Stimulated activated CD8-positive, alpha-beta memory T cell treated with anti-CD3 and anti-CD28 coated beads, Interleukin-12 subunit alpha, Interleukin-12 subunit beta, amount 100 ng/mL, for 4 hours (primary cell): Measurements from ENCODE around the gene SLC17A5.
A peak's percentile ranks its signal among the peaks of the same experiment; 100 is the strongest.
"Not testable (repeated sequence)": the region's sequence is repeated elsewhere in the genome, so short reads cannot be mapped to it uniquely, and the experiment has no call there.

Experiments
- DNase-seq: peaks from one replicate; pipeline ENCODE4 v3.0.0-alpha.2; 2020; ENCODE audit warnings: low read depth

The SLC17A5 gene

GRCh38 chr6:73653571-73654424, at the start of gene SLC17A5:
Gene SLC17A5 (minus strand): TSS chr6:73653992. CDS start chr6:73653886, 106 bp downstream.
- peak; percentile 82 for DNase-seq

DNA sequence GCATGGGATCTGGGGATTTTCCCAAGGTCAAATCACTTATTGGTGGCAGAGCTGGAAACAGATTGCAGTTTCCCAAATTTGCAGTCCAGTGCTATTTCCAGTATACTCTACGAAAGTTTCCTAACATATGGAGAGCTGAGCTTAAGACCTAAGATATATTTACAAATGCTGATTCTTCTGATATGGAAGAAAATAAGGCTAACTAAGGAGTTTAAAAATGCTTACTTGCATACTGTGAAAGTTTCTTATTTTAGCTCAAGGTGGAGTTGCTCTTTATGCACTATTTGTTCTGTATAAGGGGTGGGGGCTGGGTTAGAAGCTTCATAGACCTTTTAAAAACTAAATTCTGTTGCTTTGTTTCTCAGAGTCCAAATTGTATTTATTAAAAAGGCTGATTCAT, 49.7 kb upstream of the SLC17A5 start:
- DNase-seq: no peak

DNA sequence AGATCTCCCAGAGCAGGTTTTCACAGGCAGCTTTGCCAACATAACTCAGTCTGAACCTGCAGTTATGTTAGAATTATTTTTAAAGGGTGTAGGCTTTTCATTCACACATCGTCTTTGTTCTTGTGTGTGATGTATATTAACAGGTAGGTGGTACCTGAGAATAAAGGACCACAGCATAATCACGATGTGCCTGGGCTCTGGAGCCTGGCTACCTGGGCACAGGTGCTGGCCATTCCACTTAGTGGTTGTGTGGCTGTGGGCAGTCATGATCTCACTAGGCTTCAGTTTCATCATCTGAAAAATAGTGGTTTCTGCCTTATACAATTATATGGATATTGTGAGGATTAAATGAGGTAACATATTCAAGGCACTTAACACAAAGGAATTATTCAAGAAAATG, 48.7 kb upstream of the SLC17A5 start:
- DNase-seq: no peak

DNA sequence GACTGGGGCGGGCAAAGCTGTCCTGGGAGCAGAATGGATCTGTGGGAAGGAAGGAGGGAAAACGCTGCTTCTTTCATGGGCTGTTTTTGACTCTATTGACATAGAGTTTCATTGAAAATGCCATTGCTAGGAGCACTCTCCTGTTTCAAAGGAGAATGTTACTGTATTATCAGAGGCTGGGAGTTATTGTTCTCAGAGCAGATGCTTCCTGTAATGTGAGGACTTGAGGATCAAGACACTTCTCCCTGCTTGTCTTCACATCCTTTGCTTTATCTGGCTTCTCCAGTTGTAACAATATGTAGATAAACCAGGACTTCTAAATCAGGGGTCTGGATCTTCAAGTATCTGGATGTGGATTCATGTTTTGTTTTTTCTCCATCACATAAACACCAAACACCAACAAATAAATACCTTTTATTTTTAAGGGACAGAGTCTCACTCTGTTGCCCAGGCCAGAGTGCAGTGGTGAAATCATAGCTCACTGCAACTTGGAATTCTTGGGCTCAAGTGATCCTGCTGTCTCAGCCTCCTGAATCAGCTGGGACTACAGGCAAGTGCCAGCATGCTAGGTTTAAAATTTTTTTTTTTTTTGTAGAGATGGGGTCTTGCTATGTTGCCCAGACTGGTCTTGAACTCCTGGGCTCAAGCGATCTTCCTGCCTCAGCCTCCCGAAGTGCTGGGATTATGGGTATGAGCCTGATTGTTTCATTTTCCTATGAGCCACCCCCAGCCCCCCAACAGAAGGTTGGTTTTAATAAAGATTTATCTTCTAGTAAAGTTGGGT, 46.1 kb upstream of the SLC17A5 start:
- no peak for DNase-seq

DNA sequence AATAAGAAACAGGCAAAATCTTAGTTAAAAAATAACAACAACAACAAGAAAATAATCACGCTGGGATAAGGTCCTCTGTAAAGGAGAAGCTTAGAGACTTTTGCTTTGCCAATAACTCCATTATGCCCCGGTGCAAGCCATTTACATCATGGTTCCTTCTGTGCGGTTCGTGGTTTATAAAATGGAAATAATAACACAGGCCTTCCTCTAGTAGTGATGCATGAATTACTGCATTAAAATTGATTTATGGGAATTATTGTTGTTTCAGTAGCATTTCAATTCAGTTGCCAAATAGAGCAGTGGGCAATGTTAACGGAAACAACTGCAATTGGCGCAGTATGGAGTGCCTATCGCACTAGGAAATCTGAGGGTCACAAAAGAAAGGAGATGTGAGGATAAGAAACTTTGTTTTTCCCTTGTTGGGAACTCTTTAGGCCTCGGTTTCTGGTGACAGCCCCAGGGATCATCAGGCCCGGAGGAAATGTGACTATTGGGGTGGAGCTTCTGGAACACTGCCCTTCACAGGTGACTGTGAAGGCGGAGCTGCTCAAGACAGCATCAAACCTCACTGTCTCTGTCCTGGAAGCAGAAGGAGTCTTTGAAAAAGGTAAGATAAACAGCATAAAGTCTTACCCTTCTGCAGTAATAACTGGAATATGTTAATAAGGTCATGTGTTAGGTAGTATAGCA, 43.3 kb upstream of the SLC17A5 start:
- DNase-seq: no peak

GRCh38 chr6:73695619-73696421, 42.0 kb upstream of the SLC17A5 start, which contains the start of gene CD109:
Gene CD109 (plus strand): TSS chr6:73696203. CDS start chr6:73696216, 13 bp downstream.
- peak; percentile 23 for DNase-seq

DNA sequence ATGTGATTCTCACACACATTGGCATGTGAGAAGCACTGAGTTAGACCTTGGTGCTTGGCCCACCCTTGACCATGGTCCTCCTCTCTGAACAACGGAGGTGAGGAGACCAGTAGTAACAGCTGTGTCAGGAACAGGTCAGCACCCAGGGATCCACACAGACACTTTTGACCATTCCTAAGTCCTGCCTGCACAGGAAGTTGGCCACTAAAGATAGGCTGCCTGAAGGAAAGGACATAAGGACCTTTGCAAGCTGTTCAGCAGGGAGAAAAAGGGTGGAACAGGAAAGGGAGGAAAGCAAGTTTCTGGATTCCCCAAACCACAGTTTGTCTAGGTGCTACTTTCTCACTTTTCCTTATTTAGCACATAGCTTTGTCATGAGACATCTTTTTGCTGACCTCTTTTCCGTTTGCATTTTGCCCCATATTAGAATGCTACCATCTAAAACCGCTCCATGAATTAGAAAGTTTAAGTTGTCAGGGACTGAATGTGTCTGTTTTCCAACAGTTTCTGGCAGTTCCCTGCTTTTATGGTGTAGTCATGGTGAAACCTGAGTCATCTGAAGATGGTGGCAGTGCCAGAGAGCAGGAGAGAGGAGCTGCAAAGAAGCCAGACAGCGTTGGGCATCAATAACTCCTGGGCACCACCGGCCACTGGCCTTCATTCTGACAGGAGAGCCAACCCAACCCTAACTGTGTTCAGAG, 41.1 kb upstream of the SLC17A5 start:
- no peak for DNase-seq

GRCh38 chr6:73691512-73691911, 37.7 kb upstream of the SLC17A5 start:
- no peak for DNase-seq

- DNase-seq: no peak
These were observed 36.3 kb upstream of the SLC17A5 start for GRCh38 chr6:73690056-73690455.

- DNase-seq: no peak
These were observed 34.6 kb upstream of the SLC17A5 start for GRCh38 chr6:73688351-73688750.

- not testable (repeated sequence) for DNase-seq
These were observed 29.8 kb upstream of the SLC17A5 start for GRCh38 chr6:73683574-73683973.

GRCh38 chr6:73680289-73680918, 26.6 kb upstream of the SLC17A5 start:
- no peak for DNase-seq

- DNase-seq: not testable (repeated sequence)
These were observed 26.1 kb upstream of the SLC17A5 start for GRCh38 chr6:73679846-73680245.

- no peak for DNase-seq
These were observed 25.2 kb upstream of the SLC17A5 start for GRCh38 chr6:73679009-73679408.

DNA sequence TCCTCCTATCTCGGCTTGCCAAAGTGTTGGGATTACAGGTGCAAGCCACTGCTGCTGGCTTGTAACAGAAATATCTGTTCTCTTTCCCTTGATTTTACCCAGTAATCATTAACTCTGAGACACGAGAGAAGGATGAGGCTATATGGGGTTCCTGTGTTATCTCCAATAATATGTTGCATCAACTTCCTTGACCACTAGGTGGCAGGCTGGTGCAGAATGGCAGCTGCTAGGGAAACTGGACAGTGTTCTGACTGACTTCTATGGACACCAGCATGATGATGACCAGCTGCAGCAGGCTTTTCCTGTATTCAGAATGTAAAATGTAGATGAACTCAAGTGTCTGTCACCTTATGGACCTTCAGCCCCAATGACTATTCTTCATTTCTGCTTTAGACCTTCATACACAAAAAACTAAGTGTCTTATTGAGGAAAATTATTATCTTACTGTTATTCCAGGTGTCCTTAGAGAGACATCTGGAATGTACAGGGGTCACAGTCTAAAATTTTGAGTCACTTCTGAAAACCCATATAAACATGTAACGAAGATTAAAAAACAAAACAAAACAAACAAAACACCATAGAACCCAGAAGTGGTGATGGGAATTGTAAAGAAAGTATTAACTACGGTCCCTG, 21.8 kb upstream of the SLC17A5 start:
- DNase-seq: peak; percentile 22

DNA sequence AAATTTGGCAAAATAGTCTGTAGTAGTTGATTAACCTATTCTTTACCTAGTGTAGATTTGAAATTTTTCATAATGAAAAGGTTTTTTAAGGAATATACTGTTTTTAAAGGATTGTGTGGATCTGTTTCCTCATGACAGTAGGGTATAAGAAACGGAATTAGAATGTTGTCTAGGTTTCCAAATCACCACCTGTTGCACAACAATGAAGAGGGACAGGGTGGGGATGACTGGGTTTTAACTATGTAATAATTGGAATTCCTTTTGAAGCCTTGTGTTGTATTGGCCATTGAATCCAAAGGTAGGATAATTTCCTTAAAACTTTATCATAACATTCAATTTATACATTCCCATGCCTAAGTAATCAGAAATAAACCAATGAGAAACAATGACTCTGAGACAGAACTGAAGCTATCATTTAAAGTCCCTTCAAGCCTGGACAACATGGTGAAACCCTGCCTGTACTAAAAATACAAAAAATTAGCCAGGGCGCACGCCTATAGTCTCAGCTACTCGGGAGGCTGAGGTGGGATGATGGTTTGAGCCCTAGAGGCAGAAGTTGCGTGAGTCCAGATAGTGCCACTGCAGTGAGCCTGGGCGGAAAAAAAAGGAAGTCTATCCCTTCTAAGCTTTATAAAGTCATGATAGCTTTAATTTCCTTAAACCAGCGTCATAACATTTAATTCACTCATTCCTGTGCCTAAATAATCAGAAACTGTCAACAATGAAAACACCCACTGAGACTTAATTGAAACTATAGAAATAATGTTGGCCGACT, 18.3 kb upstream of the SLC17A5 start:
- no peak for DNase-seq

- no peak for DNase-seq
These were observed 15.2 kb upstream of the SLC17A5 start for GRCh38 chr6:73669005-73669404.

DNA sequence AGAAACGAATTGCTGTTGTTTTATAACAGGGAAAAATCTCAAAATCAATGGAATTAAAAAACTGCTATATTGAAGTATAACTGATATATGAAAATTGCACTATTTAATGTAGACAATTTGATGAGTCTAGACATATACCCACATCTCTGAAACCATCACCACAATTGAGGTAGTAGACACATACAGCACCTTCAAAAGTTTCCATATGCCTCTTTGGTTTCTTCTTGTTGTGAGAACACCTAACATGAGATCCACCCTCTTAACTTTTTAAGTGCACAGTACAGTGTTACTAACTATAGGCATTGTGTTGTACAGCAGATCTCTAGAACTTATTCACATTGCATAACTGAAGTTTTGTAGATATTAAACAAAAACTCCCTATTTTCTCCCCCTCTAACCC, 14.0 kb upstream of the SLC17A5 start:
- DNase-seq: no peak

DNA sequence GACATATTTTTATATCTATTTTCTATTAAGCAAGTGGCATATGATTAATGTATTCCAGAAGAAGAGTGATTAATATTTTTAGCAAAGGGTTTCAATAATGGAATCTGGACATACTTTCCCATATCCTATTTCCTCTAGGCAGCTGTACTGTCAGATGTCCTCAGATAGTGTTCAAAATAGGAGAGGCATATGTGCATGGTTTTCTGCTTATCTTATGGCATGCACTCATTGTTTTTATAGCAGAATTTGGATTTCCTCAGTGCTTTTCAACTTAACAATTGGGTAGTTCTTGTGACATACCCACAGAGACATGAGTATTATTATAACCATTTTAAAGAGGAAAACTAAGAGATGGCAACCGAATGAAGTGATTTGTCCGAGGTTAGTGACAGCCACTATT, 12.6 kb upstream of the SLC17A5 start:
- DNase-seq: no peak
